Measurements from ENCODE around the gene PKP2. TPM values are rescaled to one million over a fixed set of nuclear protein-coding genes. Genes with fewer than 3 reads are reported as not detected.

The PKP2 gene
- total and polyA plus RNA-seq, 2 of the 8 experiments (the other 6 are each of a cell fraction or from before 2014, with no cell fraction given) = 9.6 to 44.8 TPM

DNA sequence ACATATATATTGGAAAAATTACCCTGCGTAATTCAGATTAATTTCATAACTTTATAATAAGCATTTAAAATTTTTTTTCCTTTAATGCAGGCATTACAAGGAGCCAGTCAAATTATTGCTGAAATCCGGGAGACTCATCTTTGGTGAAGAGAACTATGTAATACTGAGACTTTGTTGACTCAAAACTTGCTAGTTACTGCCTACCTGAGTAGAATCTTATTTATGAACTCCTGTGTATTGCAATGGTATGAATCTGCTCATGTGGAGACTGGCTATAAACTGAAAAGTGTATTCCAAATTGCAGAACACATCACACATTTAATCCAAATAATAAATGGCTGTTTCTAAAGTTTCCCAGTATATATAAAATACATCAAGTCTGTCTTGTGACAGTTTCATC is 153.3 kb downstream of the PKP2 start:
- no peak overlapping the region for H3K18ac ChIP-seq (ENCODE audit: extremely low read depth, low read length)
- H2BK20ac ChIP-seq (ENCODE audit: low read length) = no peak overlapping the region
- CTCF ChIA-PET (ENCODE audit: partially characterized antibody) = interaction anchor here (2.6 to 2.7 kb wide), 2 partner anchors 11 to 12 kb away, joined by 5 to 10 read pairs; partner anchors contain the start of gene YARS2
- no peaks in the 10 kb centered on the region for H3K27me3 ChIP-seq (replicated peaks in 1 of 4; ENCODE audit: control insufficient read depth in 3 of 4, extremely low read depth in 1 of 4, insufficient read depth in 3 of 4, low read length in 3 of 4)
- H3K79me1 ChIP-seq (ENCODE audit: low read depth, low read length) = no peaks in the 10 kb centered on the region
- no peak overlapping the region for H2BK120ac ChIP-seq (replicated peaks; ENCODE audit: low read depth, low read length)
- H3K79me2 ChIP-seq (ENCODE audit: control insufficient read depth in 1 of 2, insufficient read depth in 2 of 2, low read length in 2 of 2) = no peaks in the 10 kb centered on the region
- no peak overlapping the region for H4K91ac ChIP-seq (replicated peaks; ENCODE audit: insufficient read length, low read length)
- H3K4me1 ChIP-seq (replicated peaks in 1 of 4; ENCODE audit: control insufficient read depth in 3 of 4, insufficient read depth in 4 of 4, low read length in 3 of 4) = peaks cover 0 to 3% (median 0%) of the 10 kb centered on the region in 4 experiments; a peak in 2 of 7 replicates
- no peak overlapping the region for H2BK12ac ChIP-seq (ENCODE audit: low read depth, low read length)
- H3K36me3 ChIP-seq (ENCODE audit: control insufficient read depth in 2 of 4, insufficient read depth in 4 of 4, low read length in 3 of 4) = peaks cover 3 to 87% (median 43%) of the 10 kb centered on the region in 4 experiments; a peak in 7 of 8 replicates
- WGBS, 2 experiments (ENCODE audit: extremely low coverage in 1 of 2, insufficient coverage in 1 of 2, insufficient read length in 1 of 2, insufficient replicate concordance in 2 of 2, low coverage in 1 of 2, low lambda C conversion rate in 2 of 2, missing lambda C conversion rate in 1 of 2) = 94% methylated on average over 2 of the region's 2 CpGs; no CpG with 5 or more reads in 1 of the 2 experiments
- POLR2A ChIA-PET (ENCODE audit: partially characterized antibody) = interaction anchor here (1.5 kb wide), 1 partner anchor 12 kb away, joined by 5 read pairs; the partner anchor contains the start of gene YARS2
- DNase-seq (ENCODE audit: low read depth in 1 of 2, low spot score in 2 of 2) (no peak), FAIRE-seq (no peak)
- H3K27ac ChIP-seq (ENCODE audit: low read depth, low read length) = no peak overlapping the region
- H3K4me2 ChIP-seq (ENCODE audit: insufficient read depth in 1 of 2, low read depth in 2 of 2, low read length in 2 of 2) = no peak overlapping the region
- no peak overlapping the region for H2BK5ac ChIP-seq (ENCODE audit: low read depth, low read length)
- H3K14ac ChIP-seq (ENCODE audit: insufficient read length) = no peak overlapping the region
- H3K4ac ChIP-seq (replicated peaks; ENCODE audit: insufficient read length, low read depth, low read length) = no peak overlapping the region
- H4K5ac ChIP-seq (ENCODE audit: insufficient read length, low read depth, low read length) = no peak overlapping the region
- no peak overlapping the region for H3K9ac ChIP-seq (replicated peaks in 1 of 4; ENCODE audit: extremely low read depth in 1 of 4, low read depth in 3 of 4, low read length in 3 of 4)
- peaks cover 2 to 3% of the 10 kb centered on the region in 2 experiments for H4K20me1 ChIP-seq (replicated peaks in 1 of 2; ENCODE audit: control insufficient read depth in 1 of 2, insufficient read depth in 2 of 2, low read length in 2 of 2)
- H3K23ac ChIP-seq (ENCODE audit: insufficient read length) = no peak overlapping the region
- H4K8ac ChIP-seq (ENCODE audit: extremely low read depth, insufficient read depth, low read length) = no peak overlapping the region
- no peak overlapping the region for H2BK15ac ChIP-seq (ENCODE audit: low read length)
- H3K4me3 ChIP-seq (ENCODE audit: extremely low read depth in 1 of 4, insufficient read depth in 2 of 4, low read depth in 3 of 4, low read length in 4 of 4) = no peak overlapping the region
- no peak overlapping the region for H3K56ac ChIP-seq (replicated peaks; ENCODE audit: insufficient read length, low read depth, low read length)
- no peaks in the 10 kb centered on the region for H3K9me3 ChIP-seq (ENCODE audit: insufficient read depth in 2 of 2, low read depth in 1 of 2, low read length in 1 of 2)
- H2AK5ac ChIP-seq (ENCODE audit: low read depth, low read length) = no peak overlapping the region
- no peak overlapping the region for H2AFZ ChIP-seq (ENCODE audit: low read length)
- H3K23me2 ChIP-seq (ENCODE audit: low read depth, low read length) = no peaks in the 10 kb centered on the region
- TF ChIP-seq SP1 (IDR thresholded peaks at IDR 0.05; ENCODE audit: low read depth, low read length) (no peak), YY1 (IDR thresholded peaks at IDR 0.05; ENCODE audit: low read depth, low read length) (no peak), RAD21 (IDR thresholded peaks at IDR 0.05 in 1 of 2, conservative IDR thresholded peaks at IDR 0.05 in 1 of 2; ENCODE audit: low read depth in 2 of 2, low read length in 2 of 2) (no peak), SAP30 (IDR thresholded peaks at IDR 0.05; ENCODE audit: insufficient read depth, insufficient replicate concordance, low read length) (no peak), FOSL1 (IDR thresholded peaks at IDR 0.05; ENCODE audit: insufficient read depth, low read depth, low read length) (no peak), TBP (IDR thresholded peaks at IDR 0.05; ENCODE audit: low read depth, low read length) (no peak), SRF (IDR thresholded peaks at IDR 0.05; ENCODE audit: low read depth, low read length) (no peak), PHF8 (conservative IDR thresholded peaks at IDR 0.05; ENCODE audit: low read depth, low read length) (no peak)
